Lung (tissue), 12 donors: ENCODE data around the gene SPOP. TPM values are rescaled to one million over a fixed set of nuclear protein-coding genes. Genes with fewer than 3 reads are reported as not detected.

Experiments
- ATAC-seq: fragments of 200-7000 bp; cut with Tn5 transposase; one replicate; pipeline ENCODE4 v1.9.1; 2020; ENCODE audit warnings: moderate number of reproducible peaks; ENCODE audit not compliant: insufficient read depth, low FRiP score
- DNase-seq, 3 donors: peaks; one replicate each; pipeline ENCODE4 v3.0.0-alpha.2; 2013 to 2017
- H3K27ac ChIP-seq, 2 donors: one replicate each; pipeline ENCODE4 v1.5.1; 2013; ENCODE audit warnings: mild to moderate bottlenecking in 2 of 2, moderate library complexity in 2 of 2, control low read depth in 1 of 2, inconsistent platforms in 1 of 2, low read depth in 1 of 2, low read length in 1 of 2
- H3K27me3 ChIP-seq, 3 donors: one replicate each; pipeline ENCODE4 v1.5.1; 2013; ENCODE audit warnings: low read length in 2 of 3; ENCODE audit not compliant: control insufficient read depth in 3 of 3, insufficient read depth in 3 of 3
- H3K36me3 ChIP-seq, 4 donors: one replicate each; pipeline ENCODE4 v1.5.1; 2013; ENCODE audit warnings: low read length in 4 of 4, mild to moderate bottlenecking in 1 of 4, moderate library complexity in 1 of 4; ENCODE audit not compliant: control insufficient read depth in 4 of 4, insufficient read depth in 4 of 4
- H3K4me1 ChIP-seq, 5 donors: one replicate each; pipeline ENCODE4 v1.5.1; 2013; ENCODE audit warnings: low read length in 5 of 5, mild to moderate bottlenecking in 2 of 5, moderate library complexity in 1 of 5; ENCODE audit not compliant: control insufficient read depth in 5 of 5, insufficient read depth in 5 of 5
- H3K4me3 ChIP-seq: one replicate; pipeline ENCODE4 v1.5.1; 2013; ENCODE audit warnings: mild to moderate bottlenecking, control low read depth, moderate library complexity
- H3K9ac ChIP-seq, 2 donors: one replicate each; pipeline ENCODE4 v1.5.1; 2013; ENCODE audit warnings: low read length in 2 of 2, control low read depth in 1 of 2; ENCODE audit not compliant: insufficient read depth in 1 of 2
- H3K9me3 ChIP-seq, 4 donors: one replicate each; pipeline ENCODE4 v1.5.1; 2013; ENCODE audit warnings: low read length in 3 of 4, mild to moderate bottlenecking in 1 of 4, moderate library complexity in 1 of 4; ENCODE audit not compliant: control insufficient read depth in 4 of 4, insufficient read depth in 3 of 4
- WGBS, 2 donors: extraction: QIAGEN DNeasy Blood & Tissue Kit; methylation state at CpG; one replicate each; pipeline ENCODE4 v1.1.7; 2013; 5-methylcytosine and 5-hydroxymethylcytosine counted together
- polyA plus RNA-seq, 2 donors: library from polyadenylated mRNA; stranded (reverse); fragments of 200-250 nt; gene quantifications; one replicate each; pipeline ENCODE4 v1.2.1, GENCODE V29; 2013
- total RNA-seq, 2 donors: library from RNA; depleted of rRNA in 1 of 2; stranded (reverse); fragments of >200 nt in 1 of 2; gene quantifications; one replicate each; pipeline ENCODE4 v1.2.1, GENCODE V29; 2014 to 2021
- TF ChIP-seq, protein P1 (sequence below): IDR thresholded peaks from 2 replicates; pipeline ENCODE4 v1.5.1; 2012; ENCODE audit warnings: mild to moderate bottlenecking; ENCODE audit errors: control extremely low read depth, extremely low read depth
- donor health status: control.
- donor health status: control.
- donor health status: Bipolar disorder and iron deficiency.
- donor health status: healthy.
- donor health status: DM: yes; HTN: yes; CAD: no.

SPOP gene
- total and polyA plus RNA-seq, 4 donors, result 28.7 to 98.0 (median 64.6) TPM

DNA sequence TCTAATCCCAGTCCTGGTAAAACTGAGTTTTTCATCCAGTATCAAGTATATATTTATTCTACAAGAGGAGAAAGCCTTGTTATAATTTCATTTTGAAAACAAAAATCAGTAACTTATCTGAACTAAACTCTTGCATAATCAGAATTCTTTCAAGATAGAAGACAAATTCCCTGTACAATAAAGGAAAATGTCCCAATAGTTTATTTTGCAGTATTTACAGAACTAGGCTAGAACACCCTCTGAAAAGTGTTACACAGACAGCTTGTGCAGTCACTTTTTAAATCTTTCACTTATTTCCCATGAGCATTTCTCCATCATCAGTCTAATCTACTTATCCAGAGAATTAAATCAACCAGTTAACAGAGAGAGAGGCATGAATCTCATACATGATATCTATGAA, 48.5 kb downstream of the SPOP start:
- Histone ChIP-seq H3K27ac (no peak overlapping the region), H3K36me3 (no peaks in the 10 kb centered on the region), H3K27me3 (no peaks in the 10 kb centered on the region), H3K4me1 (peaks cover 0 to 36% (median 9%) of the 10 kb centered on the region in 5 donors), H3K9ac (no peak overlapping the region), H3K9me3 (no peaks in the 10 kb centered on the region), H3K4me3 (no peak overlapping the region)
- peak in 1 of 3 donors; percentile 39 for DNase-seq
- TF ChIP-seq, protein P1, sequence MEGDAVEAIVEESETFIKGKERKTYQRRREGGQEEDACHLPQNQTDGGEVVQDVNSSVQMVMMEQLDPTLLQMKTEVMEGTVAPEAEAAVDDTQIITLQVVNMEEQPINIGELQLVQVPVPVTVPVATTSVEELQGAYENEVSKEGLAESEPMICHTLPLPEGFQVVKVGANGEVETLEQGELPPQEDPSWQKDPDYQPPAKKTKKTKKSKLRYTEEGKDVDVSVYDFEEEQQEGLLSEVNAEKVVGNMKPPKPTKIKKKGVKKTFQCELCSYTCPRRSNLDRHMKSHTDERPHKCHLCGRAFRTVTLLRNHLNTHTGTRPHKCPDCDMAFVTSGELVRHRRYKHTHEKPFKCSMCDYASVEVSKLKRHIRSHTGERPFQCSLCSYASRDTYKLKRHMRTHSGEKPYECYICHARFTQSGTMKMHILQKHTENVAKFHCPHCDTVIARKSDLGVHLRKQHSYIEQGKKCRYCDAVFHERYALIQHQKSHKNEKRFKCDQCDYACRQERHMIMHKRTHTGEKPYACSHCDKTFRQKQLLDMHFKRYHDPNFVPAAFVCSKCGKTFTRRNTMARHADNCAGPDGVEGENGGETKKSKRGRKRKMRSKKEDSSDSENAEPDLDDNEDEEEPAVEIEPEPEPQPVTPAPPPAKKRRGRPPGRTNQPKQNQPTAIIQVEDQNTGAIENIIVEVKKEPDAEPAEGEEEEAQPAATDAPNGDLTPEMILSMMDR, result no peak
- ATAC-seq, result no peak

DNA sequence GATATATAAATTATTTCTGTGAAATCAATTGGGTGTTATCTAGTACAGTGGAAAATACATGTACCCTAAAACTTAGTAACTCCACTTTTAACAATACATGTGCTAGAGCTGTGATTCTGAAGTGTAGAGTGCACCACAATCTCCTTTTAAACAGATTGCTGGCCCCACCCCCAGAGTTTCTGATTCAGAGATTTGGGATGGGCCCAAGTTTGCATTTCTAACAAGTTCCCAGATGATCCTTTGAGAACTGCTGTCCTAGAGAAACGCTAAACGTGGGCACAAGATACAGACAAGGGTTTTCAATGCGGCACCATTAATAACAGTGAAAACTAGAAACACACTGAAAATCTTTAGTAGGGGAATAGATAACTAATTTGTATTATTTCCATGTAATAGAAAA, 53.0 kb downstream of the SPOP start:
- no peak overlapping the region for H3K27ac ChIP-seq
- no peaks in the 10 kb centered on the region for H3K9me3 ChIP-seq
- no peak overlapping the region for H3K9ac ChIP-seq
- DNase-seq (no peak), ATAC-seq (no peak)
- peaks cover 0 to 29% (median 2%) of the 10 kb centered on the region in 5 donors for H3K4me1 ChIP-seq
- WGBS, 2 donors, result 72 to 92% methylated on average over 3 of the region's 3 CpGs
- peaks cover 5 to 21% (median 12%) of the 10 kb centered on the region in 4 donors for H3K36me3 ChIP-seq
- H3K4me3 ChIP-seq, result no peak overlapping the region
- no peaks in the 10 kb centered on the region for H3K27me3 ChIP-seq
- TF ChIP-seq, protein P1, result no peak

DNA sequence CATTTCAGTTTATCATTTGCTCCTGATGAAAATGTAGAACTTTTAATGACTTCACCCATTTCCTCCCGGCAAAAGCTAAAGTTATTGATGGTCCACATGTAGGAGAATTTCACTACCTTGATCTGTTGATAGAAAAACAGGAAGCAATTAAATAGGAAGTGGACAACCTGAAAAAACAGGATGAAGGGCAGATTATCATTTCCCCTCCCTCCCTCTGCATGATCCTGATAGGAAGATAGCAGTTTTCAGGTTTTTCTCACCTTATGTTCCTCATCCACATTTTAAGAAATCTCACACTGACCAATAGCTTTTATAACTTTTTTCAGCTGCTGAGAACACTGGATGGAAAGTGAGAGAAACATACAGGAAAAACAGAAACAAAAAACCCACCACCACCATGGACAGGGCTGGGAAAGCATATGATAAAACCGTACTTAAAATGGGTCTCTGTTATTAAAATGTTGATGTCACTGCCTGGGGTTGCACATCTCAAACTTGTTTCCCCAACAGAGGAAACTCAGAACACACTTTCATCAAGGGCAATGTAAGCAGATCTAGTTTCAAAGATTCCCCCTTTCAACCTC, 55.9 kb downstream of the SPOP start:
- H3K27me3 ChIP-seq, result no peaks in the 10 kb centered on the region
- TF ChIP-seq, protein P1, result no peak
- no peak overlapping the region for H3K4me3 ChIP-seq
- no peak overlapping the region for H3K9ac ChIP-seq
- no peaks in the 10 kb centered on the region for H3K9me3 ChIP-seq
- 52 to 58% methylated on average over 2 of the region's 2 CpGs for WGBS, 2 donors
- H3K27ac ChIP-seq, result peak overlapping the region in 1 of 2 donors; percentile 22
- peaks cover 16 to 35% (median 26%) of the 10 kb centered on the region in 4 donors for H3K36me3 ChIP-seq
- DNase-seq (no peak), ATAC-seq (no peak)
- peaks cover 0 to 16% (median 0%) of the 10 kb centered on the region in 5 donors for H3K4me1 ChIP-seq

DNA sequence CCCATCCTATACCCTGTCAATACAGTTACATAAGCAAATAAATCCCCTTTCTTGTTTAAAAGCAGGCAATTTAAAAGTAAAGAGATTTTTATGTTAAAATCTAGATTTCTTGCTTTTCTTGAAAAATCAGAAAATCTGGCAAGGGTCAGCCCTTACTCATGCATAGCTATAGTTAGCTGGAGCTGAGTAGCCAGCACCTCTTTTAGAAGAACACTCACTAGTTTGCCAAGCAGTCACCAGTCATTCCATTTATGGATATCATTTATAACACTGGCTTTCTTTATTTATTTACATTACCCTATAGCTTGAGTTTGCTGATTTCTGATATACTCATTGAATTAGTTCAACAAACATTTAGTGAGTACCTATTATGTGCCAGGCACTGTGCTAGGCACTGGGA, 56.5 kb downstream of the SPOP start:
- H3K9ac ChIP-seq, result no peak overlapping the region
- ATAC-seq (no peak), DNase-seq (no peak)
- no peaks in the 10 kb centered on the region for H3K9me3 ChIP-seq
- peaks cover 16 to 35% (median 28%) of the 10 kb centered on the region in 4 donors for H3K36me3 ChIP-seq
- H3K27ac ChIP-seq, result peak overlapping the region in 1 of 2 donors; percentile 22
- peaks cover 0 to 21% (median 3%) of the 10 kb centered on the region in 5 donors for H3K4me1 ChIP-seq
- no peak overlapping the region for H3K4me3 ChIP-seq
- no peaks in the 10 kb centered on the region for H3K27me3 ChIP-seq
- TF ChIP-seq, protein P1, result no peak
